Mucosa of descending colon (tissue), 3 donors: Measurements from ENCODE around the gene HSD17B12. TPM values are rescaled to one million over a fixed set of nuclear protein-coding genes. Genes with fewer than 3 reads are reported as not detected.

Experiments used
- ATAC-seq: fragments of 200-7000 bp; cut with Tn5 transposase; one replicate; pipeline ENCODE4 v1.9.1; 2020; ENCODE audit warnings: mild to moderate bottlenecking, moderate library complexity
- DNase-seq, 3 donors: peaks; one replicate each; pipeline ENCODE4 v3.0.0-alpha.2; 2020
- H3K36me3 ChIP-seq: fragments of 200-600 bp; one replicate; pipeline ENCODE4 v1.8.0; 2021; ENCODE audit warnings: low read depth, mild to moderate bottlenecking
- H3K4me1 ChIP-seq: fragments of 200-600 bp; one replicate; pipeline ENCODE4 v1.8.0; 2021; ENCODE audit warnings: low read depth, mild to moderate bottlenecking
- H3K4me3 ChIP-seq: fragments of 200-600 bp; one replicate; pipeline ENCODE4 v1.8.0; 2021; ENCODE audit warnings: mild to moderate bottlenecking
- H3K9me3 ChIP-seq: fragments of 200-600 bp; one replicate; pipeline ENCODE4 v1.8.0; 2021; ENCODE audit warnings: mild to moderate bottlenecking
- CTCF ChIP-seq: fragments of 200-600 bp; IDR thresholded peaks from one replicate; pipeline ENCODE4 v1.8.0; 2022; ENCODE audit warnings: antibody characterized with exemption, mild to moderate bottlenecking
- intact Hi-C, 2 donors: fragments of 100-400 bp; cut with DNase I in 1 of 2; cut with micrococcal nuclease in 1 of 2; formaldehyde crosslinking; loops; one replicate each; pipeline versions ENCODE4 v1.11.0 to v1.11.1; 2022; cut with DNase I, micrococcal nuclease
- total RNA-seq, 3 donors: library from RNA; stranded (reverse); fragmentation: NEBNext Ultra II Directional in 2 of 3; extraction: Animal tissue kit (Norgen Biotek cat#: 25700) in 2 of 3; gene quantifications; one replicate each; pipeline versions ENCODE4 v1.2.1 to v1.2.4, GENCODE V29; 2021 to 2023
- donor health status: DM: no; HTN: no; CAD: no; lungs with moderate emphysema.
- donor health status: DM: no; HTN: no; CAD: no.
- donor health status: DM: no; HTN: yes; CAD: no.

Gene HSD17B12
- total RNA-seq, 3 donors from 2014 or later = 63.0 to 119 (median 114) TPM

GRCh38 chr11:43747130-43747802 lies 66.7 kb downstream of the HSD17B12 start:
- Histone ChIP-seq H3K4me1 (no peaks in the 10 kb centered on the region), H3K36me3 (no peaks in the 10 kb centered on the region), H3K9me3 (peaks cover 3% of the 10 kb centered on the region), H3K4me3 (no peak overlapping the region)
- TF ChIP-seq CTCF = no peak
- intact Hi-C loops = no loop called here
- DNase-seq = no peak
- ATAC-seq = no peak

GRCh38 chr11:43748095-43748494 lies 67.6 kb downstream of the HSD17B12 start:
- TF ChIP-seq CTCF = no peak
- H3K36me3 ChIP-seq = no peaks in the 10 kb centered on the region
- ATAC-seq (no peak), DNase-seq (no peak)
- H3K4me1 ChIP-seq = no peaks in the 10 kb centered on the region
- peaks cover 3% of the 10 kb centered on the region for H3K9me3 ChIP-seq
- H3K4me3 ChIP-seq = no peak overlapping the region
- intact Hi-C loops = no loop called here

GRCh38 chr11:43751726-43752125 lies 71.2 kb downstream of the HSD17B12 start:
- H3K36me3 ChIP-seq = no peaks in the 10 kb centered on the region
- peaks cover 3% of the 10 kb centered on the region for H3K9me3 ChIP-seq
- no peaks in the 10 kb centered on the region for H3K4me1 ChIP-seq
- no peak for TF ChIP-seq CTCF
- no peak for DNase-seq
- no peak overlapping the region for H3K4me3 ChIP-seq
- intact Hi-C loops = no loop called here
- no peak for ATAC-seq

GRCh38 chr11:43756575-43756974 lies 76.0 kb downstream of the HSD17B12 start:
- Histone ChIP-seq H3K9me3 (no peaks in the 10 kb centered on the region), H3K36me3 (no peaks in the 10 kb centered on the region), H3K4me1 (no peaks in the 10 kb centered on the region), H3K4me3 (no peak overlapping the region)
- no peak for TF ChIP-seq CTCF
- ATAC-seq = no peak
- intact Hi-C loops = no loop called here
- DNase-seq = no peak

- intact Hi-C loops = no loop called here
Measured at GRCh38 chr11:43758927-43759326, 78.4 kb downstream of the HSD17B12 start.

More at GRCh38 chr11:43758927-43759326, 78.4 kb downstream of the HSD17B12 start:
- H3K4me3 ChIP-seq = no peak overlapping the region
- DNase-seq (no peak), ATAC-seq (no peak)
- TF ChIP-seq CTCF = no peak
- no peaks in the 10 kb centered on the region for H3K4me1 ChIP-seq
- no peaks in the 10 kb centered on the region for H3K9me3 ChIP-seq
- H3K36me3 ChIP-seq = no peaks in the 10 kb centered on the region
